ENCODE data around the gene NDUFA8.
"Not testable (repeated sequence)": the region's sequence is repeated elsewhere in the genome, so short reads cannot be mapped to it uniquely, and the experiment has no call there.

Gene NDUFA8

DNA sequence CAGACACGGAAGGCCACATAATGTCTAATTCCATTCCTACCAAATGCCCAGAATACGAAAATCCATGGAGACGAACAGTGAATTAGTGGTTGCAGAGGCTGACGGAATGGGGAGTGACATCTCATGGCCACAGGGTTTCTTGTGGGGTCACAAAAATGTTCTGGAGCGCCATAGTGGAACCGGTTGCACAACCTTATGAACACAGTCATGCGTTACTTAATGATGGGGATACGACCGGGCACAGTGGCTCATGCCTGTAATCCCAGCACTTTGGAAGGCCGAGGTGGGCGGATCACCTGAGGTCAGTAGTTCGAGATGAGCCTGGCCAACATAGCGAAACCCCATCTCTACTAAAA lies 40.4 kb downstream of the NDUFA8 start:
- DNase-seq = no peak

DNA sequence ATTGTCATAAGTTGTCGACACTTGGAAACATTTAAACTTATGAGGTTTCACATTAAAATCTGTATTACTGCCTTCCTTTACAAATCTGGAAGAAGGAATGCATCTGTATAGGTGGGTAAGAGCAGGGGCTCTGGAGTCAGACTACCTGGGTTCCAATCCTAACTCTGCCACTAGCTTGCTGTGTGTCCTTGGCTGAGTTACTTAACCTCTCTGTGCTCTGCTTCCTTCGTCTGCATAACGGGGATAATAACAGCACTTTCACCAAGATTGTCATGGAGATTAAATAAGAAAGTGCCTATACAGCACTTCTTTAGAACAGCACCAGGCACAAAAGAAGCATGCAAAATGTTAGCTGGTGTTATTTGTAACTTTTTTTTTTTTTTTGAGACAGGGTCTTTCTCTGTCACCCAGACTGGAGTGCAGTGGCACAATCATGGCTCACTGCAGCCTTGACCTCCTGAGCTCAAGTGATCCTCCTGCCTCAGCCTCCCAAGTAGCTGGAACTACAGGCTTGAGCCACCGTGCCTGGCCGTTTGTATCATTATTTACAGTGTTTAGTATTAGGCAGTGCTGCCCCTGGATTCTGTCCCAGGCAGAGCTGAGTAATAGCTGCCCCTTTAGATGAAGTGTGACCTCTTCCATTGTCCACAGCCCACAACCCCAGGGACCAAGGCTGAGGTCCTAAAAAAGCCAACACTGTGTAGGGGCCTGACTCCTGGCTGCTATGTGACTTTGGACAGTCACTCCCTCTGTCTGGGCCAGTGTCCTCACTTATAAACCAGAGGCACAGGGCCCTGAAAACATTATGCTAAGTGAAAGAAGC lies 41.0 kb downstream of the NDUFA8 start:
- no peak for DNase-seq

DNA sequence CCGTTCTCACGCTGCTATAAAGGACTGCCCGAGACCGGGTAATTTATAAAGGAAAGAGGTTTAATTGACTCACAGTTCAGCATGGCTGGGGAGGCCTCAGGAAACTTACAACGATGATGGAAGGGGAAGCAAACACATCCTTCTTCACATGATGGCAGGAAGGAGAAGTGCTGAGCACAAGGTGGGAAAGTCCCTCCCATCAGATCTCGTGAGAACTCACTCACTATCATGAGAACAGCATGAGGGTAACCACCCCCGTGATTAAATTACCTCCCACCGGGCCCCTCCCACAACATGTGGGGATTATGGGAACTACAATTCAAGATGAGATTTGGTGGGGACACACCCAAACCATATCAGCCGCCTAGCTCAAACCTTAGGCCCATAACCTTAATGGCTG lies 42.3 kb downstream of the NDUFA8 start:
- DNase-seq = not testable (repeated sequence)

DNA sequence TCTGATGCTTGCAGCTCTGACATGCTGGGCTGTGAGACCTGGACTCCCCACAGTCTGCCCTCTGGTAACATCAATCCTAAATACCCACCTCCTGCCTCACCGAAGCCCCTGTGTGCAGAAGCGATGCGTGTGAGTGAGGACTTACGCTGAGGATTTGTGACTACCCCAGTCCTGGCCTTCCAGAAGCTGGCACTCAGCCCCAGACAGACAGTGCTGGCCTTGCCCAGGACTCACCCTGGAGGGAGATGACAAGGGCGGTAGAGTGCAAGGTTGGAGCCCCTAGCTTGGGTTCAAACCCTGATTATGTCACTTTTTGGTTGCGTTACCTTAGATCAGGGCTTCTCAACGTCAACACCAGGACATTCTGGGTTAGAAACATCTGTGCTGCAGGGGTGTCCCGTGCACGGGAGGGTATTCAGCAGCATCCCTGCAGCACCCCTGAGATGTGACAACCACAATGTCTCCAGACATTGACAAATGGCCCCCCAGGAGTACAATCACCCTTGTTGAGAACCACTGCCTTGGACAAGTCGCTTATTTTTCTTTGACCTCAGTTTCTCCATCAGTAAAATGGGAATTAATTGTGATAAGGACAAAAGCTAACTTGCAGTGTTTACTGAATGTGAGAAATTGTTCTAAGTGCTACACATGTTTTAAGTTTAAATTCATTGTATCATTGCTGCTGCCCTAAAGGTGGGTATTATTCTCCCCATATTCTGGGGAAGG lies 43.0 kb downstream of the NDUFA8 start:
- DNase-seq = no peak

DNA sequence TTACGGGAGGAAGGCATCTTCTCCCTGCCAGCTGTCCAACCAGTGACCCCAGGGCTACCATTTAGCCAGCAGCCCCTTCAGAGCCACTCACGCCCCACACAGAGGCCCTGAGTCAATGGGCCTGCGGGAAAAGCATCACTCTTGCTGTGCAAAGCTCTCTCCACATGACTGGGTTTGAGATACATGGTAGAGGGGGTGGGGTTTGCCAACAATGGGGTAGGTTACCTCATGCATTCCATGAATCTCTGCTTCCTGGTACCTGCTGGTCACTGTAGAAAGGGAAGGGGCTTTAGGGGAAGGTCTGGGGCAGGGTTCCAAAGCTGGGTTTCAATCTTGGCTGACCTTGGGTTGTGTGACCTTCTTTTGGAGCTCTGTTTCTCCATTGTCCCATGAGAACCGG lies 43.5 kb downstream of the NDUFA8 start:
- DNase-seq = no peak

DNA sequence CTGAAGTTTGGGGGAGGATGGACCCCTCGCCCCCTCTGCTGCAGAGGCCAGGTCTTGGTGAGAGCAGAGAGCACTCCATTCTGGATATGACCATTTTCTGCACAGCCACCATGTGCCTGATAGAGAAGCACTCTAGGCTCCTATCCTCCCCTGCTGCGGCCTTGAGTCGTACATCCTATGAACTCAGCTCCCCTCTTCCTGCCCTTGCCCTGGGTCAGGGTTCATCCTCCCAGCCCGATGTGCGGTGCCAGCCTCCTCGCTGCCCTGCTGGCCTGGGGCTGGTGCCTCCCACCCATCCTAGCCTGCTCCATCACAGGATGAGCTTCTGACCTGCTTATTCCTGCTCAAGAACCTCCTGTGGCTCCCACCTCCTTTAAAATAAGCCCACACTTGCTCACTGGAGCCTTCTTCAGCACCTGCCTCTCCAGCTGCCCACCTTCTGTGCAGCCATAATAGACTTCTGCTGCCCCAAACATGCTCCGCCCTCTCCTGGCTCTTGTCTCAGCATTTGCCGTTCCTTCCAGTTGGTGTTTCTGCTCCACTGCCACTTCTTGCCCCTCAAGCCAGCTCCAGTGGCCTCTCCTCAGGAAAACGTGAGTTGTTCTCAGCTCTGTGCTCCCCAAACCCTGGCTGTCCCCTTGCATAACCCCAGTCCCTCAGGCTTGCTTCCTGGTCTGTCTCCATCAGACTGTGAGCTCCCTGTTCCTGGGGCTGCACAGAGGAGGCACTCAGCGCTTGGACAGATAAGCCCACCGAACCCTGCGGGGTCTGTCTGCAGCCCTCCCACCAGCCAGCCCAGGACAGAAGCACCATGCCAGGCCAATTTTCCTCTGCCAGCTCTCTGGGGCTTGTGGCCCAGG lies 44.2 kb downstream of the NDUFA8 start:
- DNase-seq = no peak

DNA sequence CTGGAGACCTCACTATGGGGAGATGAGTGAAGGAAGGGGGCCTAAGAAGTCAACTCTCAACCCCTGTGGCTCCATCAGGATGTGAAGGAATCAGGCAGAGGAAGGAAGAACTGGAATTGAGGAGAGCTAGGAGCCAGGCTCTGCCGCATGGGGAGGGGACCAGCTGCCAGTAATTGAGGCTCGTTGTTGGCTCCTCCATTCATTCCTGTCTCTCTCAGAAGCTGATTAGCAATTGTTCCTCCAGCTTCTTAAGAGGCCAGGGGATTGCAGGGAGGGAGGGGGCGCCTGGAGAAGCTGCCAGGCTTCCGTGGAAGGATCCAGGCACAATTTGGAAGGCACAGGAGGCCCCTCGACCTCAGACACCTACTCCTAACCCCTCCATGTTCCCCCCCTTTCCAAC lies 46.0 kb downstream of the NDUFA8 start:
- no peak for DNase-seq

DNA sequence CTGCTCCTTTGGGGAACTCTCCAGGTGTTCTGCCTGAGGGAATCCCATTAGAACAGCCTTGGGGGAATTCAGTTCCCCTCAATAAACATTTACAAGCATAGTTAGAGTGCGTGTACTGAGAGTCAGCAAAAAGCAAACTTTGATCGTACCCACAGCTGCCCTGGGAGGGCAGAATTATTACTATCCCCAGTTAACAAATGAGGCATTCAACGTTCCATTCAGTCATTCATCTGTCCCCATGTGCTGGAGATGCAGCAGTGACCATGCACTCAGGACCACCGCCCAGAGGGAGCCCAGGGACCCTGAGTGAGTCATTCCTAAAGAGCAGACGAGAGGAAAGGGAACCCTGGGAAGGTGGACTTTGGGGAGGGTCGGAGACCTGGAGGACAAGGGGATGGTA lies 47.3 kb downstream of the NDUFA8 start:
- DNase-seq = no peak

DNA sequence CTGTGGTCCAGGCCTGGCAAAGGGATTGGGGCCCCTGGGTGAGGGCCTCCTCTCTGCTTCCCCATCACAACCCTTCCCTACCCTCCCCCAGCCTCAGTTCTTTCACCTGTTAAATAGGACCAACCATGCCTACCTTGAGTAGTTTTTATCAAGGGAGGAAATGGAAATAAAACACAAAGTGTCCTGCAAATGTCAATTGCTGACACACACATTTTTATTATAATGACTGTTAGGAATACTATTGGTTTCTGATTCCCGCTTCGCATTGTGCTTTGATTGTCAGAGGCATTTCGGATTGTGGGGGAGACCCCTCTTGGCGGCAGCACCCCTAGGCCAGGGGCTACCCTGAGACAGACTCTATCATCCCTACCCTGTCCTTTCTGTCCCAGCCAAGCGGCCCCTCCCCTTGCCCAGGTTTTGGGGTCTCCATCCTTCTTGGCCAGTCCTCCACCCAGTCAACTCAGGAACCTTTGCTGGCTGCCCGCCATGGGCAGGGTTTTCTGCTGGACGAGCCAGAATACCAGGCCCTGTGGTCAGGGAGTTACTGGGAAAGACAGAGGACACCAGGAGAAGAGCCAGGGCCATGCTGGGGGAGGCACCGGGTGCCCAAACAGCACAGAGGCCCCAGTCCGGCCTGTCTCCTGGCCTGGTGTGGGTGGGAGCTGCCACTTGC lies 48.0 kb downstream of the NDUFA8 start:
- DNase-seq = no peak

DNA sequence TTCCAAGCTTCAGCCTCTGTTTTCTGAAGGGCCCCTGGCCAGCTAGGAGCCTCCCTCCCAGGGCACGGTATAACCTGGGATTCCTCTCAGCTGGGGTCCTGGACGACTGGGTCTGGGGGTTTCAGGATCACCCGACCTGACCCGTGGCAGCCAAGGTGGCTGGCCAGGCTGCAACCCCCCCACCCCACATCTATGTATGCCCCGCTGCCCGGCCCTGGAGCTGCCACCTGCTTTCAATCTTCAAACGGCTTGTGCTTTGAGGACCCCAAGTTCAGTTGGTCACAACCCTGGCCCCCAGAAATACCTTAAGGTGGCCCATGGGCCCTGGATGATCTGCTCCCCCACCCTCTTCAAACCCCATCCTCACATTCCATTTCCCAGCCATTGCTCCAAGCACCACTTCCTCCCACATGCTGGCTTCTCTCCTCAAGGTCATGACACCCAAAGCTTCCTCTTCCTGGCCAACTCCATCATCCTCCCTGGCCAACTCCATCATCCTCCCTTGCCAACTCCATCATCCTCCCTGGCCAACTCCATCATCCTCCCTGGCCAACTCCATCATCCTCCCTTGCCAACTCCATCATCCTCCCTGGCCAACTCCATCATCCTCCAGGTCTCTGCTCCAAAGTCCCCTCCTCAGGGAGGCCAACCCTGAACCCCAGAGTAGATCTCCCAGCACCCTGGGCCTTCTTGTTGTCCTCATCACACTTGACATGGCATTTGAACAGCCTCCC lies 49.3 kb downstream of the NDUFA8 start:
- no peak for DNase-seq

DNA sequence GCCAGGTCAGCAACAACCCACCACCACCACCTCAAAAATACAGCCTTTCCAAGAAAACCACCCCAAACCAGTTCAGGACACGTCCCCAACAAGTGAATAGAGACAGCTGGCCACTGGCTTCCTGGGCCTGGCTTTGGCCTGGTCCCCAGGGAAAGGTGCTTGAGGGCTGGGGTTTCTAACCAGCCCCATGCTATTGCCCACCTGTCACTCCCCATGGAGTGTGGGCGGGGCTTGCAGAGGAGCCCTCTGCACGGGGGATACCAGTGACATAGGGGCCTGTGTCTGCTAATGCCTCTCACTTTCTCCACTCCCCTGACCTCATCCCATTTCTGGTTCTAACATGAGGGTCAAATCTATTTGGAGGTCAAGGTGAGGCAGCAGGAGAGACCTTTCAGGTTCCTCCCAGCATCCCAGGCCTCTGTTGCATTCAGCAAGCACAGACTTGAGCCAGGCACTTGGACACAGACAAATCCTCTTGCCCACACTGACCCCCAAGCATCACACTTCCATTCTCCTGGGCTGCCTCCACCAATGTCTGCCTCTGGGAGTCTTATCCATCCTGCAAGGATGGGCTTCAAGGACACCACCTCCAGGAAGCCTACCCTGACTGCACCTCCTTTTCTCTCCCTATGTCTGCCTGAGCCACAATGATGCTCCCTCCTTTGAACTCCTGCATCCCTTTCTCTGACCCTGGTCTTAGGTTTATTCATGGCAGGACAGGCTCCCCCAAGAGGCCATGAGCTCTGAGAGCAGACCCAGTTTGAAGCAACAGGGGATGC lies 50.4 kb downstream of the NDUFA8 start:
- no peak for DNase-seq

DNA sequence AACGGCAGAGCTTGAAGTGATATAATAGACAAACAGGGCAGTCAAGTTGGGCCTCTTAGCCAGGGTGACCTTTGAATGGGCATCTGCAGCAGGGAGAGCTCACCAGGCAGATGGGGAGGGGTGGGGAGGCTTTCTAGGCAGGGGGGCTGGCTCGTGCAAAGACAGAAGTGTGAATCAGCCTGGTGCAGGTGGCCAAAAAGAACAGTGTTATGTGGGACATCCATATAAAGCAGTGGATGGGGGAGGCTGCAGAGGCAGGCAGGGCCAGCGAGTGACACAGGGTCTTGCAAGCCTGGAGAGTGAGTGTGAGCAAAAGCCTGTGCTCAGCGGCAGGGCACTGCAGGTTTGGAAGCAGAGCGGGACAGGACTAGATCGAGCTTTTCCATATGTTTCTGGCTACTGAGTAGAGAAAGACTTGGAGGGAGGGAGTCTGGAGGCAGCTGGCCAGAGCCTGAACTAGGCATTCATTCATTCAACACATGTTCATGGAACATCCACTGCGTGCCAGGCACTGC lies 52.2 kb downstream of the NDUFA8 start:
- no peak for DNase-seq

DNA sequence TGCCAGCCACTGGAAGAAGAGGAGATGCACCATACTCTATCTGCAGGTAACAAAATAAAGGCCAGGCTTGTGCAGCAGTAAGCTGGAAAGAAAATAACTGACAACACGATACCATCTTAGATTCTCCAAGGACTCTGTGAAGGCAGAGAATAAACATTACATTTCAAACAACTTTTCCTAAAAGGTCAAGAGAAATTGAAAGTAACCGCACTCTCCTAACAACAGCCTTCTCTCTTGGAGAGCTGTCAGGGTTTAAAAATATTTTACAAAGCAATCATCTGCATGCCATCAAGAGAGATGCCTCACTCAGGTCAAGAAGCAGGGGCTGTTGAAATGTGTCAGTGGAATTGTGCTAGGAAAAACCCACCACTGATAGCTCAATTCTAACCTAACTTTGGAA lies 53.0 kb downstream of the NDUFA8 start:
- DNase-seq = no peak

DNA sequence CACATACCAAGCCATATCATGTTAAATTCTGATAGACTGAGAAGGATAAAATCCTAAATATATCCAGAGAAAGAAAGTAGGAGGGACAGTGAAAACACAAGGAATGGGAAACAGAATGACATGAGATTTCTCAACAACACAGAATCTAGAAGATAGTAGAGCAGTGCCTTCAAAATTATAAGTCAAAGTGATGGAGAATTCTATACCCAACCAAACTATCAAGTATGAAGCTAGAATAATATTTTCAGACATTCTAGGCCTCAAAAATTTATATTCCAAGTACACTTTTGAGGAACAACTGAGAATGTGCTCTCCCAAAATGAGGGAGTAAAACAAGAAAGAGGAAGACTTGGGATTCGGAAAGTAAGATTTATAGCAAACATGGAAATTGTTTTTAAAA lies 55.6 kb downstream of the NDUFA8 start:
- no peak for DNase-seq

DNA sequence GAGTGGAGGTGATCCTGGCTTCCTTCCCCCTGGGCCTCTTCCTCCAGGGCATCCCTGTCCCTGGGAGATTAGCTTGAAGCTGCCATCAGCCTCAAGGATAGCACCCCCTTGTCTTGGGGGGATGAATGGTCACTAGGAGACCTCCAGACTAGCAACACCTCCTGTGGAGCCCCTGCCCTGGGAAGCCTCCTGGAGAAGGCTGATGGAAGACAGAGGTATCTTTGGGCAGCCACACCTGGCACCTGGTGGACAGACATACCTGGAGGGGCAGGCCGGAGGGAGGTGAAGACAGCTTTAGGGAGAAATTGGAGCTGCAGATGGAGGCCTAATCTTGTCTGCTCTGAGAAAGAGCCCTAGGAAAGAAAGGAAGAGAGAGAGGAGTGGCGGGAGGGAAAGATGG lies 57.4 kb downstream of the NDUFA8 start:
- DNase-seq = no peak

DNA sequence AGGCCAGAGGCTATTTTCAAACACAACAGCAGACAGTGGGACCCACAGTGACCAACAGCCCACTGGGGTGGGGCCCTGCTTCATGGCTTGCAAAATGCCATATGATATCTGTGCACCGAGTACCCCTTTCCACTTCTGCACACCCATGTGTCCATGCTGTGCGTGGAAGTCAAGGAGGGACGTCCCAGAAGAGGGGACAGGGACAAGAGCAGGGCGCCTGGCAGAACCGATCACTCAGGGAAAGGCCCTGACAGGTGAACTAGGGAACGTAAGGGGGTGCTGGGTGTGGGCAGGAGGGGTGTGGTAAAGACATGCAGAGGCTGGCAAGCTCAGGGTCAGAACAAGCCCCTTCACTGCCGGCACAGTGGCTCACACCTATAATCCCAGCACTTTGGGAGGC lies 58.8 kb downstream of the NDUFA8 start:
- no peak for DNase-seq

DNA sequence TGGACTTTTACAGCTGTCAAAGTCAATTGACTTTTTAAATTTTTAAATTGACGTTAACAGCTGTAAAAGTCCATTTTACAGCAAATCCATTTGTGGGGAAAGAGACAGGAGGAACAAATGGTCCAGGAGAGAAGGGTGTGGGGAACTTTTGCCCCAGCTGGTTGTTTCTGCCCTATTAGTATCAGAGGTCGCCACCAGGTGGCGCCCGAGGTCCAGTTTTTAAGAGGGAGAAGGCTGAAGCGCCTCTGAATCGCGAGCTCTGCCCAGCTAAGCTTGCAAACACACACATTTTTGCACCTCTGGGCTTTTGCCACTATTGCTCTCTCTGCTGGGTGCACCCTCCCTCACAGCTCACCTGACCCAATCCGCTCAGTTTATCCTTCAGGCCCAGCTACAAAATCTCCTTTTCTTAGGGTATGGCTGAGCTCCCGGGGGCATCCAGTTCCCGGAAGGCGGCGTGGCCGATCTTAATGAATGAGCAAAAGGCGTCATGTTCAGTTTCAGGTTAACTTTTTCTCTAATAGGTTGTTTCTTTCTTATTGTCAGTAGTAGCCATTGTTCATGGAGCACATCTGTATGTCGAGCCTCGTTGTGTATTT lies 60.2 kb downstream of the NDUFA8 start:
- DNase-seq = peak; percentile 36

DNA sequence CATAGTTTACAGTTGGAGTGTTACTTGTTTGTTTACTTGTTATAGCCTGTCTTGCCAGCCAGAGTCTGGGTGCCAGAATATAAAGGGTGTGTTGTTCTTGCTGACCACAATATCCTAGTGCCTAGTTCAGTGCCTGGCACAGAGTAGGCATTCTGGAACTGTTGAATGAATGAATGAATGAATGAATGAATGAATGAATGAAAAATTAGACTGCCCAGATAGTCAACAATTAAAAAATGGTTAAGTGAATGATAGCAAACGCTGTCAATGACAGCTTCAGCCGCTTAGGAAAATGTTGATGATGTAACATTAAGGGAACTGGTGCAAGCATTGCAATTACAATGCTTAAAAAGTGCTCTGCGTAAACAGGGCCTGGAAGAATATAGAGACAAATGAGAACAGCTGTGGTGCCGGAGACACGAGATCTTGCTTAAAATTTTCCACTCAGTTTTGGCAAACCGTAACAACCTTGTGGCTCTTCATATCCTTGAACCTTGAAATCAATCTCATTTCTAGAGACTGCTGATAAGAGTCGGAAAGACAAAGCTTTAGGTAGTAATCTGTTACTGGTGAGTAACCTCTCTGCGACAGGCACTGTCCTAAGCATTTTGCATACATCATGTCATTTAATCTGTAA lies 61.8 kb downstream of the NDUFA8 start:
- DNase-seq = no peak

DNA sequence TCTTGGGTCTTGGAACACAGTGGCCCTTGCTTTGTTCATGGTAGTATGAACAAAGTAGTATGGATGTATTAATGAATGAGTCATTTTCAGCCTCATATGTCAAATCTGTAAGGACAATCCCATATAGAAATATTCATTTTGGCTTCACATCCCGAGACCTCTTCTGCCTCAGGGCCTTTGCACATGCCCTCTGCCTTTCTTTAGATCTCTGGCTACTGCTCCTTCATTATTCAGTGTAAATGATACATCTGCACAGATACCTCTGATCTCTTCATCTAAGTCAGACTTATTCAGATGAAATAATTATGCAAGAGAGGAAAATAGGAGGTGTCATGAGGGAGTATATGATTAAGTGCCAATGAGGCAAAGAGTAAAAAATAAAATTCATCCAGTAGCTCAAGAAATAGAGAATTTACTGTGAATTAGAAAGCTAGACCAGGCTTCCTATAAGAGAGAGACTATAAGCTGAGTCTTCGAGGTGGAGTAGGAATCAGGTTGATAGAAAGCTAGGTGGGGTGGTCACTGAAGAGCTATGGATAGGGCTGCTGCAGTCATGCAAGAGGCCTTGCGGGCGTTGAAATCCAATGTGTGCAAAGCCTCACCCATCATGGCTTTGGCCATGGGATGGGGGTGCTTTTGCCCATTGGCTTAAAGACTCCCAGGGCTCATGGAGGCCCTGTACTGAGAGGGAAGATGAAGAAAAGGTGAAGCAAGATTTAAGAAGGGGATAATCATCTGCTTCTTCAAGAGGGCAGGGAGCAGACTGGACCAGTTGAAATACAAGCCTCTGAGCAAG lies 62.8 kb downstream of the NDUFA8 start:
- DNase-seq = no peak
